ENCODE results near the gene USP2. TPM values are rescaled to one million over a fixed set of nuclear protein-coding genes. Genes with fewer than 3 reads are reported as not detected.

USP2 gene
- total and polyA plus RNA-seq, 2 of the 8 experiments (the other 6 are each of a cell fraction or from before 2014, with no cell fraction given) = 2.2 to 6.9 TPM

DNA sequence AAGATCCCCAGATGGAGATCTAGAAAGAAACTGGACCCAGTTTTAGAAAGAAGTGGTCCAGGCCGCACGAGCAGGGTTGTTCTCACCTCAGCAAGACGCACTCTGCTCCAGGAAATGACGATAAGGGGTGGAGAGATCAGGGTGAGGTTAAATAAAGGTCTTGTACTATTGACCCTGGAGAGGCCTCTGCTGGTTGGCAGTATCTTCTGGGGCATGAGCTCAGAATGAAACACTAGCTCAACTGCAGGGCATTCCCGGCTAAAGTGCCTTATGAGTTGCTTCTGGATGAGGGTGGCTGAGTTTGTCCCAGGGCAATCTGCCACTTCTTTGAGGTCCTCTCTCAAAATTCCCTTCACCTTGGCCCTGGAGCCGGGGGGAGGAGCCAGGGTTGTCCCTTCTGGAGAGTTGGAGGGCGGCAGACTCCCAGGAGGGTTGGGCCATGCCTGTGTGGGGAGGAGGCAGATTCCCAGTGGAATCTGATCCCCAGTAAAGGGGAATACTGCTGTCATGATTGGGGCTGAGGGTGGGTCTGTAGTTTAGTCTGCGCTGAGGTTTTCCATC is 10.9 kb downstream of the USP2 start:
- Histone ChIP-seq H4K91ac (replicated peaks; ENCODE audit: insufficient read length, low read length) (no peak overlapping the region), H4K20me1 (replicated peaks in 1 of 2; ENCODE audit: control insufficient read depth in 1 of 2, insufficient read depth in 2 of 2, low read length in 2 of 2) (peaks cover 0 to 8% of the 10 kb centered on the region in 2 experiments), H3K9ac (replicated peaks in 1 of 4; ENCODE audit: extremely low read depth in 1 of 4, low read depth in 3 of 4, low read length in 3 of 4) (no peak overlapping the region), H3K56ac (replicated peaks; ENCODE audit: insufficient read length, low read depth, low read length) (no peak overlapping the region), H3K4me3 (ENCODE audit: extremely low read depth in 1 of 4, insufficient read depth in 2 of 4, low read depth in 3 of 4, low read length in 4 of 4) (no peak overlapping the region), H3K4me1 (replicated peaks in 1 of 4; ENCODE audit: control insufficient read depth in 3 of 4, insufficient read depth in 4 of 4, low read length in 3 of 4) (peaks cover 0 to 27% (median 14%) of the 10 kb centered on the region in 4 experiments; a peak in 6 of 7 replicates), H2AK5ac (ENCODE audit: low read depth, low read length) (no peak overlapping the region), H4K5ac (ENCODE audit: insufficient read length, low read depth, low read length) (no peak overlapping the region), H3K9me3 (ENCODE audit: insufficient read depth in 2 of 2, low read depth in 1 of 2, low read length in 1 of 2) (no peaks in the 10 kb centered on the region; a peak in 1 of 4 replicates), H2AFZ (ENCODE audit: low read length) (no peak overlapping the region), H2BK5ac (ENCODE audit: low read depth, low read length) (no peak overlapping the region), H3K18ac (ENCODE audit: extremely low read depth, low read length) (no peak overlapping the region), H3K23me2 (ENCODE audit: low read depth, low read length) (no peaks in the 10 kb centered on the region), H3K79me2 (ENCODE audit: control insufficient read depth in 1 of 2, insufficient read depth in 2 of 2, low read length in 2 of 2) (no peaks in the 10 kb centered on the region), H3K27ac (ENCODE audit: low read depth, low read length) (no peak overlapping the region), H3K23ac (ENCODE audit: insufficient read length) (no peak overlapping the region), H2BK120ac (replicated peaks; ENCODE audit: low read depth, low read length) (no peak overlapping the region), H3K27me3 (replicated peaks in 1 of 4; ENCODE audit: control insufficient read depth in 3 of 4, extremely low read depth in 1 of 4, insufficient read depth in 3 of 4, low read length in 3 of 4) (peaks cover 0 to 6% (median 3%) of the 10 kb centered on the region in 4 experiments; a peak in 3 of 7 replicates), H2BK15ac (ENCODE audit: low read length) (no peak overlapping the region), H3K4ac (replicated peaks; ENCODE audit: insufficient read length, low read depth, low read length) (no peak overlapping the region), H2BK20ac (ENCODE audit: low read length) (no peak overlapping the region), H3K79me1 (ENCODE audit: low read depth, low read length) (no peaks in the 10 kb centered on the region), H3K14ac (ENCODE audit: insufficient read length) (no peak overlapping the region), H3K36me3 (ENCODE audit: control insufficient read depth in 2 of 4, insufficient read depth in 4 of 4, low read length in 3 of 4) (no peaks in the 10 kb centered on the region), H4K8ac (ENCODE audit: extremely low read depth, insufficient read depth, low read length) (no peak overlapping the region), H2BK12ac (ENCODE audit: low read depth, low read length) (no peak overlapping the region), H3K4me2 (ENCODE audit: insufficient read depth in 1 of 2, low read depth in 2 of 2, low read length in 2 of 2) (no peak overlapping the region)
- ChIA-PET CTCF (ENCODE audit: partially characterized antibody) (interaction anchor here (0.6 to 26.3 kb wide), 13 partner anchors 11 to 387 kb away, joined by 3 to 474 read pairs (median 5); partner anchors contain the start of genes C1QTNF5, MFRP and USP2), POLR2A (ENCODE audit: partially characterized antibody) (interaction anchor here (0.6 to 6.6 kb wide), 3 partner anchors 9 to 46 kb away, joined by 3 to 32 read pairs (median 3); no protein-coding TSS in a partner anchor)
- DNase-seq (ENCODE audit: low read depth in 1 of 2, low spot score in 2 of 2) (no peak), FAIRE-seq (no peak)
- 71% methylated on average over 8 of the region's 8 CpGs; no CpG with 5 or more reads in 1 of the 2 experiments for WGBS, 2 experiments (ENCODE audit: extremely low coverage in 1 of 2, insufficient coverage in 1 of 2, insufficient read length in 1 of 2, insufficient replicate concordance in 2 of 2, low coverage in 1 of 2, low lambda C conversion rate in 2 of 2, missing lambda C conversion rate in 1 of 2)
- TF ChIP-seq JUN (IDR thresholded peaks at IDR 0.05; ENCODE audit: low read depth, low read length) = no peak
- no peak for TF ChIP-seq BCL11A (IDR thresholded peaks at IDR 0.05; ENCODE audit: low read depth in 2 of 2, low read length in 2 of 2)
- no peak for TF ChIP-seq TCF12 (IDR thresholded peaks at IDR 0.05; ENCODE audit: low read depth, low read length)
- no peak for TF ChIP-seq CBX5 (IDR thresholded peaks at IDR 0.05; ENCODE audit: low read depth, low read length)
- no peak for TF ChIP-seq CREB1 (IDR thresholded peaks at IDR 0.05)
- TF ChIP-seq ASH2L (IDR thresholded peaks at IDR 0.05; ENCODE audit: low read length) = no peak
- no peak for TF ChIP-seq CHD2 (IDR thresholded peaks at IDR 0.05; ENCODE audit: low read length)
- TF ChIP-seq, protein P1, sequence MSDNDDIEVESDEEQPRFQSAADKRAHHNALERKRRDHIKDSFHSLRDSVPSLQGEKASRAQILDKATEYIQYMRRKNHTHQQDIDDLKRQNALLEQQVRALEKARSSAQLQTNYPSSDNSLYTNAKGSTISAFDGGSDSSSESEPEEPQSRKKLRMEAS (IDR thresholded peaks at IDR 0.05) = no peak
- no peak for TF ChIP-seq CBX8 (IDR thresholded peaks at IDR 0.05; ENCODE audit: borderline replicate concordance, low read depth, low read length)
- no peak for TF ChIP-seq SUZ12 (IDR thresholded peaks at IDR 0.05; ENCODE audit: low read length)
- TF ChIP-seq, protein P2, sequence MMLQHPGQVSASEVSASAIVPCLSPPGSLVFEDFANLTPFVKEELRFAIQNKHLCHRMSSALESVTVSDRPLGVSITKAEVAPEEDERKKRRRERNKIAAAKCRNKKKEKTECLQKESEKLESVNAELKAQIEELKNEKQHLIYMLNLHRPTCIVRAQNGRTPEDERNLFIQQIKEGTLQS (IDR thresholded peaks at IDR 0.05; ENCODE audit: insufficient read depth, low read depth, low read length) = no peak
- TF ChIP-seq TAF7 (optimal IDR thresholded peaks at IDR 0.05; ENCODE audit: borderline replicate concordance, low read depth, low read length) = no peak
- TF ChIP-seq KDM1A (IDR thresholded peaks at IDR 0.05; ENCODE audit: borderline replicate concordance, low read length) = no peak
- TF ChIP-seq TEAD4 (IDR thresholded peaks at IDR 0.05; ENCODE audit: low read depth, low read length) = no peak
